ENCODE data around the gene AJAP1. TPM values are rescaled to one million over a fixed set of nuclear protein-coding genes. Genes with fewer than 3 reads are reported as not detected.

Gene AJAP1
- total RNA-seq, 1 donor from 2014 or later = 0.35 TPM

- Mint-ChIP-seq H3K27ac (ENCODE audit: unreplicated experiment) (no peak overlapping the region), H3K27me3 (ENCODE audit: unreplicated experiment) (no peaks in the 10 kb centered on the region), H3K9me3 (ENCODE audit: unreplicated experiment) (peaks cover 20% of the 10 kb centered on the region), H3K4me3 (ENCODE audit: unreplicated experiment) (no peak overlapping the region), H3K36me3 (ENCODE audit: unreplicated experiment) (no peaks in the 10 kb centered on the region), H3K4me1 (ENCODE audit: unreplicated experiment) (no peaks in the 10 kb centered on the region)
- no peak for DNase-seq (ENCODE audit: extremely low spot score, unreplicated experiment)
- no peak for TF ChIP-seq CTCF (IDR thresholded peaks at IDR 0.05)
These were observed 26.6 kb downstream of the AJAP1 start for GRCh38 chr1:4681026-4681425.

- Mint-ChIP-seq H3K27me3 (ENCODE audit: unreplicated experiment) (no peaks in the 10 kb centered on the region), H3K36me3 (ENCODE audit: unreplicated experiment) (no peaks in the 10 kb centered on the region), H3K4me1 (ENCODE audit: unreplicated experiment) (no peaks in the 10 kb centered on the region), H3K9me3 (ENCODE audit: unreplicated experiment) (peaks cover 25% of the 10 kb centered on the region), H3K27ac (ENCODE audit: unreplicated experiment) (no peak overlapping the region), H3K4me3 (ENCODE audit: unreplicated experiment) (no peak overlapping the region)
- DNase-seq (ENCODE audit: extremely low spot score, unreplicated experiment) = no peak
- no peak for TF ChIP-seq CTCF (IDR thresholded peaks at IDR 0.05)
These were observed 28.3 kb downstream of the AJAP1 start for GRCh38 chr1:4682607-4683220.

- no peak overlapping the region for H3K4me3 Mint-ChIP-seq (ENCODE audit: unreplicated experiment)
- peaks cover 11% of the 10 kb centered on the region for H3K9me3 Mint-ChIP-seq (ENCODE audit: unreplicated experiment)
- no peaks in the 10 kb centered on the region for H3K27me3 Mint-ChIP-seq (ENCODE audit: unreplicated experiment)
- no peak for TF ChIP-seq CTCF (IDR thresholded peaks at IDR 0.05)
- H3K36me3 Mint-ChIP-seq (ENCODE audit: unreplicated experiment) = no peaks in the 10 kb centered on the region
- no peaks in the 10 kb centered on the region for H3K4me1 Mint-ChIP-seq (ENCODE audit: unreplicated experiment)
- DNase-seq (ENCODE audit: extremely low spot score, unreplicated experiment) = no peak
- H3K27ac Mint-ChIP-seq (ENCODE audit: unreplicated experiment) = no peak overlapping the region
These were observed 29.7 kb downstream of the AJAP1 start for GRCh38 chr1:4684136-4684535.

GRCh38 chr1:4684864-4685522 lies 30.6 kb downstream of the AJAP1 start:
- TF ChIP-seq CTCF (IDR thresholded peaks at IDR 0.05) = no peak
- H3K27ac Mint-ChIP-seq (ENCODE audit: unreplicated experiment) = no peak overlapping the region
- no peaks in the 10 kb centered on the region for H3K27me3 Mint-ChIP-seq (ENCODE audit: unreplicated experiment)
- H3K4me3 Mint-ChIP-seq (ENCODE audit: unreplicated experiment) = no peak overlapping the region
- H3K4me1 Mint-ChIP-seq (ENCODE audit: unreplicated experiment) = no peaks in the 10 kb centered on the region
- peaks cover 11% of the 10 kb centered on the region for H3K9me3 Mint-ChIP-seq (ENCODE audit: unreplicated experiment)
- DNase-seq (ENCODE audit: extremely low spot score, unreplicated experiment) = no peak
- H3K36me3 Mint-ChIP-seq (ENCODE audit: unreplicated experiment) = no peaks in the 10 kb centered on the region

GRCh38 chr1:4685523-4685865 lies 31.1 kb downstream of the AJAP1 start:
- peaks cover 11% of the 10 kb centered on the region for H3K9me3 Mint-ChIP-seq (ENCODE audit: unreplicated experiment)

More at GRCh38 chr1:4685523-4685865, 31.1 kb downstream of the AJAP1 start:
- H3K4me1 Mint-ChIP-seq (ENCODE audit: unreplicated experiment) = no peaks in the 10 kb centered on the region
- TF ChIP-seq CTCF (IDR thresholded peaks at IDR 0.05) = no peak
- DNase-seq (ENCODE audit: extremely low spot score, unreplicated experiment) = no peak
- no peak overlapping the region for H3K27ac Mint-ChIP-seq (ENCODE audit: unreplicated experiment)
- H3K36me3 Mint-ChIP-seq (ENCODE audit: unreplicated experiment) = no peaks in the 10 kb centered on the region
- H3K4me3 Mint-ChIP-seq (ENCODE audit: unreplicated experiment) = no peak overlapping the region
- no peaks in the 10 kb centered on the region for H3K27me3 Mint-ChIP-seq (ENCODE audit: unreplicated experiment)

Data from osteocyte (in vitro differentiated cells).